RKO (cell line): ENCODE measurements around the gene SHISA6.

Source experiments
- DNase-seq: peaks from one replicate; pipeline ENCODE4 v3.0.0-alpha.2; 2016; ENCODE audit warnings: low spot score

Gene SHISA6

DNA sequence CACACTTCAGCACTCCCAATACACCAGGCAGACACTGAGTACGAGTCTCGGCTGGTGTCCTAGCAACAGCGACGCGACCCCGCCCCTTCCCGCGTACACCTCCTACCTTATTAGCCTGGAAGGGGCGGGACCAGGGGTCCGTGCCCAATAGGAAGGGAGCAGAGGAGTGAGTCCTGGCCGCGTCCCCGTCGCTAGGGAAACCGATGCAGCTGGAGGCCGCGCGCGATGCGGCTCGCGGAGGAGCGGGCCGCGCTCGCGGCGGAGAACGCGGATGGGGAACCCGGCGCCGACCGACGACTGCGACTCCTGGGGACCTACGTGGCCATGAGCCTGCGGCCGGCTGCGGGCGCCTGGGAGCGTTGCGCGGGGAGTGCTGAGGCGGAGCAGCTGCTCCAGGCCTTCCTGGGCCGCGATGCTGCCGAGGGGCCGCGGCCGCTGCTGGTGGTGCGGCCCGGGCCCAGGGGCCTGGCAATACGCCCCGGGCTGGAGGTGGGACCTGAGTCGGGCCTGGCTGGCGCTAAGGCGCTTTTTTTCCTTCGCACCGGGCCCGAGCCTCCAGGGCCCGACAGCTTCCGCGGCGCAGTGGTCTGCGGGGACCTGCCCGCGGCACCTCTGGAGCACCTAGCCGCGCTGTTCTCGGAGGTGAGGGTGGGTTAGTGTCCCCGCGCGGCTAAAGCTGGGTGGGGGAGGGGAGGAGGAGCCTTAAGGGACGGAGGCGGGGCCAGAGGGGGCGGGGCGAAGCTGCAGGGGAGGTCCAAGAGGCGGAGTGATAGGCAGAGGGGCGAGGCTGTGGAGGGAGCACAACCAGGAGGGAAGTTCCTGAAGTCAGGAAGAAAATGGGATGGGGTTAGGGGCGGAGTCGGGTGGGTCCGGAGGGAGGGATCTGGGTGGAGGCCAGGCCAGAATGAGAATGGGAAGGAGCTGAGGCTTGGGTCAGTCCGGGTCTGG, 357.5 kb downstream of the SHISA6 start, which contains the start of gene DNAH9:
Gene DNAH9 (plus strand): TSS at position 197 of the 948 bp plus-strand sequence. CDS start 29 bp downstream, at position 226.
- DNase-seq = no peak

DNA sequence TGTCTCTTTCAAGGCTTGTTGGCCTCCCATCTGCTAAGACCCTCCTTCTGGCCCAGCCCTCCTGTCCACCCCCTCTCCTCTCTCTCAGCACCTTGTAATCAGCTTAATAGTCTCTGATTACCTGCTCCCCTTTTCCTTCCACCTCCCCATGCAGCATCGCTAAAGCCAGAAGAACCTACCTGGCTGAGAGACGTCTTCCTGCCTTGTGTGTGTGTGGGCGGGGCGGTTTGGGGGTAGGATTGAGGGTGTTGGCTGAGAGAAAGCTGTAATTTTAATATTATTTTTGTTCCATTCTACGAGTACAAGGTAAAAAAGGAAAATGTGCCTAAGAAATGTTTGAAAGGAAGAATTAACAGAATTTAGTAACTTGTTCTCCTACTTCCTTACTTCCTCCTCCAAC, 360.6 kb downstream of the SHISA6 start:
- no peak for DNase-seq

- no peak for DNase-seq
These were observed 367.4 kb downstream of the SHISA6 start for GRCh38 chr17:11608396-11608795.

GRCh38 chr17:11610999-11611566, 370.1 kb downstream of the SHISA6 start:
- DNase-seq = no peak

- no peak for DNase-seq
These were observed 371.9 kb downstream of the SHISA6 start for GRCh38 chr17:11612956-11613355.
